OCI-LY3 (cell line): ENCODE data around the gene GFRA4.

Experiments
- H2AFZ ChIP-seq: fragments of 200-600, 300-600 bp; shearing (Covaris generic); 2 replicates; pipeline ENCODE4 v1.6.0; 2014; ENCODE audit warnings: antibody characterized with exemption, low read depth, low read length
- H3K27ac ChIP-seq: fragments of 200-600, 300-600 bp; sonication (generic); 2 replicates; pipeline ENCODE4 v1.5.1; 2014; ENCODE audit warnings: mild to moderate bottlenecking, low read length, moderate library complexity, mixed read lengths
- H3K27me3 ChIP-seq: fragments of 200-600, 300-600 bp; sonication (generic); 2 replicates; pipeline ENCODE4 v1.6.1; 2014; ENCODE audit warnings: low read depth, low read length, mixed read lengths
- H3K36me3 ChIP-seq: fragments of 200-600, 300-600 bp; sonication (generic); replicated peaks from 2 replicates; pipeline ENCODE3; 2014; ENCODE audit warnings: low read depth, low read length, mixed read lengths
- H3K4me1 ChIP-seq: fragments of 300-600, 200-600 bp; sonication (generic); 2 replicates; pipeline ENCODE4 v1.6.1; 2014; ENCODE audit warnings: low read length, mixed read lengths
- H3K4me2 ChIP-seq: fragments of 200-600, 300-600 bp; sonication (generic); 2 replicates; pipeline ENCODE4 v1.6.1; 2014; ENCODE audit warnings: low read length, mixed read lengths
- H3K4me3 ChIP-seq: fragments of 300-600, 200-600 bp; sonication (generic); 2 replicates; pipeline ENCODE4 v1.5.1; 2014; ENCODE audit warnings: antibody characterized with exemption, mild to moderate bottlenecking, low read length, moderate library complexity
- H3K79me2 ChIP-seq: fragments of 300-600, 200-600 bp; shearing (Covaris generic); 2 replicates; pipeline ENCODE4 v1.6.1; 2014; ENCODE audit warnings: mild to moderate bottlenecking, low read length, mixed read lengths
- H3K9ac ChIP-seq: fragments of 300-600, 200-600 bp; shearing (Covaris generic); 2 replicates; pipeline ENCODE4 v1.6.0; 2014; ENCODE audit warnings: mild to moderate bottlenecking, low read length, moderate library complexity
- H3K9me3 ChIP-seq: fragments of 200-600, 300-600 bp; shearing (Covaris generic); 2 replicates; pipeline ENCODE4 v1.6.1; 2014; ENCODE audit warnings: low read length, mixed read lengths; ENCODE audit not compliant: insufficient read depth
- H4K20me1 ChIP-seq: fragments of 200-600, 300-600 bp; sonication (generic); 2 replicates; pipeline ENCODE4 v1.6.1; 2016; ENCODE audit warnings: low read length, mixed read lengths; ENCODE audit not compliant: insufficient read depth
- EZH2phosphoT487 ChIP-seq: fragments of 200-600 bp; shearing (Covaris generic); IDR thresholded peaks from 2 replicates; pipeline ENCODE4 v1.6.1; 2018; ENCODE audit warnings: antibody characterized with exemption, mixed run types, low read depth
- TF ChIP-seq, protein P1 (sequence below): fragments of 200-600, 300-600 bp; sonication (generic); IDR thresholded peaks from 2 replicates; pipeline ENCODE4 v1.5.1; 2014; ENCODE audit warnings: antibody characterized with exemption, low read length, low read depth

The GFRA4 gene

GRCh38 chr20:3692706-3693294 is 29.6 kb upstream of the GFRA4 start:
- TF ChIP-seq, protein P1, sequence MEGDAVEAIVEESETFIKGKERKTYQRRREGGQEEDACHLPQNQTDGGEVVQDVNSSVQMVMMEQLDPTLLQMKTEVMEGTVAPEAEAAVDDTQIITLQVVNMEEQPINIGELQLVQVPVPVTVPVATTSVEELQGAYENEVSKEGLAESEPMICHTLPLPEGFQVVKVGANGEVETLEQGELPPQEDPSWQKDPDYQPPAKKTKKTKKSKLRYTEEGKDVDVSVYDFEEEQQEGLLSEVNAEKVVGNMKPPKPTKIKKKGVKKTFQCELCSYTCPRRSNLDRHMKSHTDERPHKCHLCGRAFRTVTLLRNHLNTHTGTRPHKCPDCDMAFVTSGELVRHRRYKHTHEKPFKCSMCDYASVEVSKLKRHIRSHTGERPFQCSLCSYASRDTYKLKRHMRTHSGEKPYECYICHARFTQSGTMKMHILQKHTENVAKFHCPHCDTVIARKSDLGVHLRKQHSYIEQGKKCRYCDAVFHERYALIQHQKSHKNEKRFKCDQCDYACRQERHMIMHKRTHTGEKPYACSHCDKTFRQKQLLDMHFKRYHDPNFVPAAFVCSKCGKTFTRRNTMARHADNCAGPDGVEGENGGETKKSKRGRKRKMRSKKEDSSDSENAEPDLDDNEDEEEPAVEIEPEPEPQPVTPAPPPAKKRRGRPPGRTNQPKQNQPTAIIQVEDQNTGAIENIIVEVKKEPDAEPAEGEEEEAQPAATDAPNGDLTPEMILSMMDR = no peak
- TF ChIP-seq EZH2phosphoT487 = no peak
- no peaks in the 10 kb centered on the region for H3K27me3 ChIP-seq
- no peaks in the 10 kb centered on the region for H3K36me3 ChIP-seq
- H3K9me3 ChIP-seq = no peaks in the 10 kb centered on the region
- no peak overlapping the region for H3K9ac ChIP-seq
- no peak overlapping the region for H2AFZ ChIP-seq
- peaks cover 3% of the 10 kb centered on the region; the same call in 1 of the 2 replicates for H3K4me1 ChIP-seq
- no peak overlapping the region for H3K4me2 ChIP-seq
- no peak overlapping the region for H3K27ac ChIP-seq
- H3K4me3 ChIP-seq = no peak overlapping the region
- H4K20me1 ChIP-seq = no peaks in the 10 kb centered on the region
- H3K79me2 ChIP-seq = no peaks in the 10 kb centered on the region

DNA sequence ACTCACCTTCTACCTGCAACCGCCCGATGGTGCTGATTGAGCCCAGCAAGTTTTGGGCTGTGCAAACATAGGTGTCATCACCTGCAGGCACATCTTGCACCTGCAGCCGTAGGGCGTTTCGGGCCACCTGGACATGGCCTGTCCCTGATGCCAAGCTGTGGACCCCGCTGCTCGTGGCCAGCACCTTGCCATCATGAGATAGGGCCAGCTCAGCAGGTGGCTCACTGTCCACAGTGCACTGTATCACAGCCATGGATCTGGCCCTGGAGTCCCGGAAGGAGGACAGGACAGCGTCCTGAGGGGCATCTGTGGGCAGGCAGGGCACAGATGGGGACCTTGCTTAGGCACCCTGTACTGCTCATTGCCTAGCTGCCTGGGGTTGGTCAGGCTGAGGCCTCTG is 28.7 kb upstream of the GFRA4 start:
- H4K20me1 ChIP-seq = no peaks in the 10 kb centered on the region
- TF ChIP-seq EZH2phosphoT487 = no peak
- TF ChIP-seq, protein P1 = no peak
- no peak overlapping the region for H3K27ac ChIP-seq
- H3K4me3 ChIP-seq = no peak overlapping the region
- no peak overlapping the region for H3K9ac ChIP-seq
- H3K4me1 ChIP-seq = peaks cover 3% of the 10 kb centered on the region; the same call in 1 of the 2 replicates
- no peak overlapping the region for H2AFZ ChIP-seq
- no peaks in the 10 kb centered on the region for H3K9me3 ChIP-seq
- H3K4me2 ChIP-seq = no peak overlapping the region
- H3K36me3 ChIP-seq = no peaks in the 10 kb centered on the region
- H3K27me3 ChIP-seq = no peaks in the 10 kb centered on the region
- no peaks in the 10 kb centered on the region for H3K79me2 ChIP-seq

DNA sequence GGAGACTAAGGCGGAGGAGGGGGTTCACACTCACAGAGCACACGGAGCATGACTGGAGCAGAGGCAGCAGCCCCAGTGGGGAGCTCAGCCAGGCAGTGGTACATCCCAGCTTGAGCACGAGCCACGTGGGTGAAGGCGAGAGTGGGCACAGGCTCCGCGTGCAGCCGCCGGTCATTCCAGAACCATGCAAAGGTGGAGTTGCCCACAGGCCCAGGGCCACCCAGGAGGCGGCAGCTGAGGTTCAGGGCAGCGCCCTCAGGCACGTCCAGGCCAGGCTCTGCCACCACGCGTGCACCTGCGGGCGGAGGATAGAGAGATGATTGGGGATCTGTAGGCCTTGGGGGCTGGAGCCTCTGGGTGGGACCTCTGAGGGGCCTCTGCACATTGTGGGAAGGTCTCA is 28.1 kb upstream of the GFRA4 start:
- H3K79me2 ChIP-seq = no peaks in the 10 kb centered on the region
- TF ChIP-seq, protein P1 = no peak
- TF ChIP-seq EZH2phosphoT487 = no peak
- H3K27ac ChIP-seq = no peak overlapping the region
- no peak overlapping the region for H3K4me3 ChIP-seq
- peaks cover 3% of the 10 kb centered on the region; the same call in 1 of the 2 replicates for H3K4me1 ChIP-seq
- no peak overlapping the region for H2AFZ ChIP-seq
- H3K36me3 ChIP-seq = no peaks in the 10 kb centered on the region
- no peak overlapping the region for H3K9ac ChIP-seq
- H3K9me3 ChIP-seq = no peaks in the 10 kb centered on the region
- no peak overlapping the region for H3K4me2 ChIP-seq
- H3K27me3 ChIP-seq = no peaks in the 10 kb centered on the region
- H4K20me1 ChIP-seq = no peaks in the 10 kb centered on the region

- TF ChIP-seq EZH2phosphoT487 = no peak
- TF ChIP-seq, protein P1 = no peak
- H3K9me3 ChIP-seq = no peaks in the 10 kb centered on the region
- H3K36me3 ChIP-seq = no peaks in the 10 kb centered on the region
- no peak overlapping the region for H2AFZ ChIP-seq
- no peak overlapping the region for H3K9ac ChIP-seq
- no peak overlapping the region for H3K4me3 ChIP-seq
- peaks cover 3% of the 10 kb centered on the region; the same call in 1 of the 2 replicates for H3K4me1 ChIP-seq
- no peaks in the 10 kb centered on the region for H3K79me2 ChIP-seq
- H4K20me1 ChIP-seq = no peaks in the 10 kb centered on the region
- no peak overlapping the region for H3K4me2 ChIP-seq
- H3K27me3 ChIP-seq = no peaks in the 10 kb centered on the region
- H3K27ac ChIP-seq = no peak overlapping the region
These were observed 27.2 kb upstream of the GFRA4 start for GRCh38 chr20:3690413-3690812.
